Hematopoietic multipotent progenitor cell treated with erythropoietin and hydrocortisone succinate and interleukin-3 and kit ligand, for 4 days (in vitro differentiated cells): Measurements from ENCODE around the gene HMG20A.
A peak's percentile ranks its signal among the peaks of the same experiment; 100 is the strongest.
"Not testable (repeated sequence)": the region's sequence is repeated elsewhere in the genome, so short reads cannot be mapped to it uniquely, and the experiment has no call there.

Experiments used
- DNase-seq: peaks from one replicate; pipeline ENCODE4 v3.0.0-alpha.2; 2015

Gene HMG20A

DNA sequence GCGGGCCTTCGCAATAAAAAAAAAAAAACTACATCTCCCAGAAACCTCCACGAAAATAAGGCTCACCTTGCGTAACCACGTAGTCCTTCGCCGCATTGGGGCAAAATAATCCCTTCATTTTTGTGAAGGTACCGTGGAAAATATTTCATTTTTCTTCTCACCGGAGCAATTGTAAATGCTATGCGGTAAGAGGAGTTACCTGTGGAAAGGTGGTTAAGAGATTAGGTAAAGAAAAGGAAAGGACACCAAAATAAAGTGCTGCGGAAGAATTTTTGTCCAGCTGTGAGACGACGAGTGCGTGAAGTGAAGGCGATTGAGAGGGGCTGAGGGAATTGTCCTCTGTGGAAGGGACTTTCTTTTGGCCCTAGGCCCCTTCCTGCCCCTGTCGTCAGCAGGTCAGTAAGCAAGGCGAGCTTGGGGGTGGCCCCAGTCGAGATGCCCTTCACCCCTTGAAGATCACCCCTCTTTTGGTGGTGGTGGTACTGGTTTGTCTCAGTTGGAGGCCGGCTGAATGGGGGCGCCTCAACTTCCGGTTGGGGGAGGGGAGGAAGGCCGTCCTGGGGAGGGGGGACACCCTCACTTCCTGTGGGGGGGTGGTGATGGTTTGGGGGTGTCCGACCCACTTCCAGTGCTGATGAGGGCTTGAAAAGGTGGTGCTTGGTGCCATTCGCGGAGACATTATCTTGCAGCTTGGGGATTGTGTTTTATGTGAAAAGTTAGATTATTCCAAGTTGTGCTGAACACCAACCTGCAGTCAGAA is at the start of gene HMG20A:
Gene HMG20A (plus strand): TSS at position 279 of the 760 bp plus-strand sequence. CDS start 37,520 bp downstream, outside the sequence.
- peak; percentile 91 for DNase-seq

DNA sequence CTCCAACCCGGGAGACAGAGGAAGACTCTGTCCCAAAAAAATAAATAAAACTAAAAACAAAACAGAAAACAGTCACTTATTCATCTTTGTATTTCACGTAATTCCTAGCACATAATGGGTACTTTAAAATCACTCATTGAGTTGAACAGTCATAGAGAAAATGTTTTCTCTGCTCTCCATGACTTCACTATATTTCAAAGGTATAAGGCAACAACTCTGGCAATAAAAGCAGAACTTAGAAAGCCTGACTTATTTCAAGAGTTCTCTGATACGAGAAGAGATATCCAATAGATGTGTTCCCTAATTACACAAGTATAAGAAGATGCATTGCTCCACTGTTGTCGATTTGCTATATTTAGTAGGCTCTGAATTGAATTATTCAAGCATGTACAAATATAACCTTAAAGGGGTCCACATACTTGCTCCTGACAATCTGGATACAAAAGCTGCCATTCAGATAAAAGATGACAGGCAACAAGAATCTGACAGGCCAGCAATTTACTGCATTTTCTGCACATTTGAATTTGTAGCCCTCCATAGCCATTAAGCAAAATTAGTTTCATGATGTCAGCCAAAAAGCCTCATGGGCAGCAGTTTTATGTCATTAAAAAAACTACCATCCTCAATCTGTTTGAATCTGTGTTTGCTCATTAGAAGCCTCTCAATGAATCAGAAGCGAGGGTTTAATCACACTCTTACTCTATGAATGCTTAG is 48.7 kb upstream of the HMG20A start:
- peak; percentile 16 for DNase-seq

DNA sequence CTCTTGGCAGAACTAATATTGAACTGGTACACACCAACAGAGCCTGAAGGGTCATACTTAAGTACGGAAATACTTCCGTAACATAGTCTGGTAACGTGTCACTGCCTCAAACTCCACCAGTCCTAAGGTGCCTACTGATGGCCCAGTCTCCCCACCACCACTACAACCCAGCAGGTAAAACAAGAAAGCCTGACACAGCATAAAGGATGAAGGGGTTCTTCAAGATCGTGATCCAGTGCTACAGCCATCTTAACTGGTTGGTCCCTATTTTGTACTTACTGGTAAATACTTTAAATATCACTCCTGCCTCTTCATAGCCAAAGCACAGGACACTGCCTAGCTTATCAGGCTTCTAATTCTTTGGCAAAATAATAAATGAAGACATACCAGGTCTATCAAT is 47.2 kb upstream of the HMG20A start:
- DNase-seq = no peak

DNA sequence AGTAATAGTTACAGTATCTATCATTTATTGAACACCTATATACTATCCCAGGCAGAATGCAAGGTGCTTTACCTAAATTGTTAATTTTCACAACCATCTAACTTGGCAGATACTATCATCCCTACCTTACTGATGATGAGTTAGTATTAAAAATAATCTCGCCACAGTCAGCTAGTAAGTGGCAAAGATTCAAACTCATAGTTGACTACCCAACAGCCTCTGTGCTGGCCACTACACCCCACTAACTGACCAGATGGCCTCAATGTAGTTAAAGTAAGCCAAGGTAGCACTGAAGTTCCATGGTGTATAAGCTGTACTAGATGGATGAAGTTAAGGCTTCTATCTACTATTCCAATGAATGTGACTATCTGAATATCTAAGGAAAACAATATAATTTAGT is 45.6 kb upstream of the HMG20A start:
- no peak for DNase-seq

DNA sequence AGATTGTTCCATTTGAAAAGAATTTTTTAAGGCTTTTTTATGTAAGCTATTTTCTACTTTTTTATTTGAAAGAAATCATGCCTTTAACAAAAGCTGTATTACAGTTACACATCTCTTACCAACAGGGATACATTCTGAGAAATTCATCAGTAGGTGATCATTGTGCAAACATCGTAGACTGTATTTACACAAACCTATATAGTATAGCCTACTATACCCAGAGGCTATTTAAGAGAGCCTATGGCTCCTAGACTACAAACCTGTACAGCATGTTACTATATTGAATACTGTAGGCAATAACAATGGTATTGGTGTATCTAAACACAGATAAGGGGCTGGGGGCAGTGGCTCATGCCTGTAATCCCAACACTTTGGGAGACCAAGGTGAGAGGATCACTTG is 43.9 kb upstream of the HMG20A start:
- no peak for DNase-seq

DNA sequence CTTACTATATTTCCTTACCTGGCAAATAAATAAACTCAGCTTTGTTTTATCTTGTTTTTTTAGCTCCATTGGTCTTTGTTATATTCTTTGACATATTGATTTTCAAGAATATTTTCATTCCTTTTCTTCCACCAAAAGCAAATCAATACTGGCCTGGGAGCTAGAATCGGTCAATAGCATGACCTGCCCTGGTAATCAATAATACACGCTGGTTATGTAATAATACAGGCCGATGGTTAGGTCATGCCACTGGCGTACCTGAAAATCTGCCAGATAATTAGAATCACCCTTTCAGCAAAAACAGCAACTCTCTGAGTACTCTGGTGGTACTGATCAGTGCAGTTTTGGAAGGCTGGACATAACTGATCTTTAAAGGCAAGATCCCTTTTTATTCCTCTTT is 40.7 kb upstream of the HMG20A start:
- DNase-seq = no peak

DNA sequence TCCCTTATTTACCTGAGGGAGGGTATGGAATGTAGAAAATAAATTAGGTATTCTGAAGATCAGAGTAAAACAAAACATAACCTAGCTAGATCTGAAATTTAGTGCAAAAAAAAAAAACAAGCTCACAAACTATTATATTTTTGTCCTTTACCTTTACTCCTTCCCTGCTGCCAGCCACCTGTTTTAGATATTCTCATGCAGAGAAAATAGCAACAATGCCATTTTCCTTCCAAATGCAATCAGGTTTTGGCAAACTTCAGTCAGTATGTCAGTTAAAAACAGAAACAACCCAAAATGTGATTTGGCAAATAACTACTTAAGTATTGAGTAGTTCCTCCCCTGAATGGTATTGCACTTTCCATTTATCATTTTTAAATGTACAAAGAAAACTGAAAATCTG is 36.6 kb upstream of the HMG20A start:
- DNase-seq = no peak

DNA sequence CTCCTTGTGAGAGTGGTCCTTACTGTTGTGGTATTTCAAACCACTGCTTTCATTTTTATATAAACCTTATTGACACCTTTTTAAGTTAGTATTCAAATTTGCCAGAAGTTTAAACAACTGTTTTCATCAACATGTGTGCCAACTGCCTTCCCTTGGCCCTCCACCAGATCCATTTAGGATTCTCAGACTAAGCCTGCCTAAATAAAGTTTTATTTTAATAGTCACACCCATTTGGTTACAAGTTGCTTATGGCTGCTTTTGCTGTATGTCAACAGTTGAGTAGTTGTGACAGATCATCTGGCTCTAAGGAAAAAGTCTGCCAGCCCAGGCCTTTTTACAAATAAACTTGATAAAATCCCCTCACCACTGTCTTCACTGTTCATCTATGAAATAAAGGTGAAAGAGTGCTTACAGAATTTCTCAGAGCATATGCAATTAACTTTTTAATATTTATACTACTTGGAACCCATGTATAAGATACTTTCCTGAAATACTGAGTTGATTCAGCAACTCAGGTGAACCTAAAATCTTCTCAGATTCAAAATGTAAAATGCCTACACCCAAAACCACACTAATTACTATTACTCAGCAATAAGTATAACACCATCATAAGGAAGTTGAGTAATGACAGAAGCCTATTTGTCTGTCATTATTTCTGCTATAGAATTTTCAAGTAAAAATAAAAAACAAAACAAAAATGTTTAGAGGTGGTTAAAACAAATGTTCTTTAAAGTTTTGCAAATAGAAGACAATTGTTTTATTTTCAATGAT is 35.9 kb upstream of the HMG20A start:
- no peak for DNase-seq

DNA sequence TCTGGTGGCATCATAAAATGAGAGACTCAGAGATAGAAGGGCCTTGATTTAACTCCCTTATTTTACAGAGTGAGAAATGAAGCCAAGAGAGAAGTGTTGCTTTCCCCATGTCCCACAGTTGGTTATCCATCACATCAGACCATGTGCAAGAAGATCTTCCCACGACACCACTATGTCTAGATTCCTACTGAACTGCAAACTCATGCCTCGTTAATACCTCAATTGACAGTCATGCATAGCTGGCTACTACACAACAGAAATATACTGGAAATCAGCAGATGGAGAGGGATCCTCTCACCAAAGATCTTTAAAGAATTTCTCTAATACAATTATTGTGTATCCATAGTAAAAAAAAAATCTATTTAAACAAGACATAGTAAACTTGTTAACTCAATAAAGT is 34.1 kb upstream of the HMG20A start:
- no peak for DNase-seq

DNA sequence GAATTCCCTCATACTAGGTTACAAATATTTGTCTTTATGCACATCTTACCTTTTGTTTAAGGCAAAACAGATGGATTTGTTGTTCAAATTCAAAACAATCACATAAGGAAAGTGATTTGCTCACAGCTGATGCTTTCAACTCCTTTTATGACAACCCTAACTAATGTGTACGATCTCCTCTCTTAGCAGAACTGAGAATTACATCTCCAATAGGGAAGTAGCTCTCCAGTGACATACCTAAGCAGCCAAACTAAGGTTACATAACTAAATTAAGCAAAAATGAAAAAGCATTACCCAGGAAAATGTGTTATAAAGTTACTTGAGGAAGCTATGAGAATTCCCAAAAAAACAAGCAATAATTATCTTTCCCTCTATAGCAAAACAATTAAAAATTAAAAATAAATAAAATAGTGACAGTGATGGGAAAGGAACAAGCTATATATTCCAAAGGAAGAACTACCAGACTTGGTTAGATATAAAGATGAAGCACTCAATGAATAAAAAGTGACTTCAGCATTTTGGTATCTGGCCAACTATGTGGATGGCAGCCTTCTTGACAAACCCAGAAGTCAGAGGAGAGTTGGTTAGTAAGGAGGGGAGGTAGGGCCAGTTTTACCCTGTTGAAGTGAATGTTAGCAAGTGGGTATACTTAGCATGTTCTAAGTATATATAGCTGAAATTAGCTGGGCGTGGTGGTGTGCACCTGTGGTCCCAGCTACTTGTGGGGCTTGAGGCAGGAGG is 33.2 kb upstream of the HMG20A start:
- DNase-seq = peak; percentile 17

DNA sequence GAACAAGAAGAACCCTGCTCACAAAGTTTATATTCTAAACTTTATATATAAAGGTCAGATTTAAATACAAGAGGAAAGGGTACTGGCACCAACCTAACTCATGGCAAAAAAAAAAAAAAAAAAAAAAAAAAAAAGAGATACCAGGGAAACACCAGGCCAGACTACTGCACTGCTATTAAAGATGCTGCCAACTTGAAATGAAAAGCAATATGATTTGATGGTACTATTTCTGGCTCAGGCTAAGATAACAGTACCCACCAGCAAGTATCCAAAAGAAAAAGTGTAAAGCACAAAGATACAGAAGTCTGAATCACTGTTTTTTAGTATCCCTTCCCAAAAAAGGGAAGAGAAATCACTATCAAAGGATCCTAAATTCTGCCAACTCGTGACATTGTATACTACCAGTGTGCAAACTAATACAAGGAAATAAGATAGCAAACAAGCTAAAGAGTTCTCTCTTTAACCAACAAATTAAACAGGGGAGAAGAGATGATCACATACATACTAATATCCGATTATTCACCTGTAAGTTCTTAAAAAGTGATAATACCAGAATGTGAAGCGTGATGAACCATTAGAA is 29.2 kb upstream of the HMG20A start:
- no peak for DNase-seq

DNA sequence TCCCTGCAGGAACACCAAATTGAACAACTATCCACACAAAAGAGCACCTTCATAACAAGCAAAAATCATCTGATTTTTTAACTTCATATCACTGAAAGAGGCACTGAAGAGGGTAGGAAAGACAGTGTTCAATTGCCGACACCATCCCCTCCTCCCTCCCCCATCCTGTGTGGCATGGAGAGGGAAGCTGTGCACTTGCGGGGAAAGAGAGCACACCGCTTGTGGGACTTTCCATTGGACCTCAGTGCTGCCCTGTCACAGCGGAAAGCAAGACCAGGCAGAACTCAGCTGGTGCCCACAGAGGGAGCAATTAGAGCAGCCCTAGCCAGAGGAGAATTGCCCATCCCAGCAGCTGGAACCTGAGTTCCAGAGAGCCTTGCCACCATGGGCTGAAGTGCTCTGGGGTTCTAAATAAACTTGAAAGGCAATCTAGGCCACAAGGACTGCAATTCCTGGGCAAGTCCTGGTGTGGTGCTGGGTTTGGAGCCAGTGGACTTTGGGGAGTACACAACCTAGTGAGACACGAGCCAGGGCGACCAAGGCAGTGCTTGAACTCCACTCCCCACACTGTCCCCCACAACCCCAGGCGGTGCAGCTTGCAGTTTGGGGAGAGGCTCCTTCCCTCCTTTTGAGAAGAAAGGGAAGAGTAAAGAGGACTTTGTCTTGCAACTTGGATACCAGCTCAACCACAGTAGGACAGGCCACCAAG is 27.8 kb upstream of the HMG20A start:
- DNase-seq = no peak

DNA sequence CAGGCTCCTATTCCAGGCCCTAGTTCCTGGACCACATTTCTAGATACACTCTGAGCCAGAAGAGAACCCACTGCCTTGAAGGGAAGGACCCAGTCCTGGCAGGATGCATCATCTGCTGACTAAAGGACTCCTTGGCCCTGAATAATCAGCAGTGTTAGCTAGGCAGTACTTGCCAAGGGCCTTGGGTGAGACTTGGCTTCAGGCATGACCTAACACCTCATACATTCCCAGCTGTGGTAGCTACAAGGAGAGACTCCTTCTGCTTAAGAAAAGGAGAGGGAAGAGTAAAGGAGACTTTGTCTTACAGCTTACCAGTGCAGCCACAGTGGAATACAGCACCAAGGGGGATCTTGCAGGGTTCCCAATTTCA is 27.2 kb upstream of the HMG20A start:
- DNase-seq = no peak

DNA sequence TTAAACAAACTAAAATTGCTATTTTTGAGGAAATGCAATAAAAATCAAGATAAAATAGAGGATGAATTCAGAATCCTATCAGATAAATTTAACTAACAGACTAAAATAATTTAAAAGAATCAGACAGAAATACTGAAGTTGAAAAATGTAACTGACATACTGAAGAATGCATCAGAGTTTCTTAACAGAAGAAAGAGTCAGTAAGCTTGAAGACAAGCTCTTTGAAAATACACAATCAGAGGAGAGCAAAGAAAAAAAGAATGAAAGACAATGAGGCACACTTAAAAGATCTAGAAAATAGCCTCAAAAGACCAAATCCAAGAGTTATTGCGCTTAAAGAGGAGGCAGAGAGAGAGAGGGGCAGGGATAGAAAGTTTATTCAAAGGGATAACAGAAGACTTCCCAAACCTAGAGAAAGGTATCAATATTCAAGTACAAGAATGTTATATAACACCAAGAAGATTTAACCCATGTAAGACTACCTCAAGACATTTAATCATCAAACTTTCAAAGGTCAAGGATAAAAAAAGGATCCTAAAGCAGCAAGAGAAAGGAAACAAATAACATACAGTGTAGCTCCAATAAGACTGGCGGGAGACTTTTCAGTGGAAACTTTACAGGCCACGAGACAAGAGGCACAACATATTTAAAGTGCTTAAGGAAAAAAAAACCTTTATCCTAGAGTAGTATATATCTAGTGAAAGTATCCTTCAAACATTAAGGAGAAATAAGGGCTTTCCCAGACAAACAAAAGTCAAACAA is 25.5 kb upstream of the HMG20A start:
- no peak for DNase-seq

DNA sequence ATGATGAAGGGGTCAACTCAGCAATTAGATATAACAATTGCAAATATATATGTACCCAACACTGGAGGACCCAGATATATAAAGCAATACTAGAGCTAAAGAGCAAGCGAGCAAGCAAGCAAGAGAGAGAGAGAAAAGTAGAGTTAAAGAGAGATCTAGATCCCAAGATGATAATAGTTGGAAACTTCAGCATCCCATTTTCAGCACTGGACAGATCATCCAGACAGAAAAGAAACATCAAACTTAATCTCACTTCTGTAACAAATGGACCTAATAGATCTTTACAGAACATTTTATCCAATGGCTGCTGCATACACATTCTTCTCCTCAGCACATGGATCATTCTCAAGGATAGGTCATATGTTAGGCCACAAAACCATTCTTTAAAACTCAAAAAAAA is 24.0 kb upstream of the HMG20A start:
- no peak for DNase-seq

DNA sequence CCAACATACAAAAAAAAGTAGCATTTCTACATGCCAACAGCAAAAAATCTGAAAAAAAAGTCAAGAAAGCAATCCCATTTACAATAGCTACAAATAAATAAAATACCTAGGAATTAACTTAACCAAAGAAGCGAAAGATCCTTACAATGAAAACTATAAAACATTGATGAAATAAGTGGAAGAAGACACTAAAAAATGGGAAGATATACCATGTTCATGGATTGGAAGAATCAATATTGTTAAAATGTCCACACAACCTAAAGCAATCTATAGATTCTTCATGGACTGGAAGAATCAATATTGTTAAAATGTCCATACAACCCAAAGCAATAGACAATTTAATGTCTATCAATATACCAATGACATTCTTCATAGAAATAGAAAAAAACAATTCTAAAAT is 21.8 kb upstream of the HMG20A start:
- DNase-seq = no peak

DNA sequence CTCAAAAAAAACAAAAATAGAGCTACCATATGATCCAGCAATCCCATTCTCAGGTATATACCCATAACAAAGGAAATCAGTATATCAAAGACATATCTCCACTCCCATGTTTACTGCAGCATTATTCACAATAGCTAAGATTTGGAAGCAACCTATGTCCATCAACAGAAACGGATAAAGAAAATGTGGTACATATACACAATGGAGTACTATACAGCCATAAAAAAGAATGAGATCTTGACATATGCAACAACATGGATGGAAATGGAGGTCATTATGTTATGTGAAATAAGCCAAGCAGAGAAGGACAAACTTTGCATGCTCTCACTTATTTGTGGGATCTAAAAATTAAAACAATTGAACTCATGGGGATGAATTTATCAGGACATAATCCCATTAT is 20.4 kb upstream of the HMG20A start:
- no peak for DNase-seq

DNA sequence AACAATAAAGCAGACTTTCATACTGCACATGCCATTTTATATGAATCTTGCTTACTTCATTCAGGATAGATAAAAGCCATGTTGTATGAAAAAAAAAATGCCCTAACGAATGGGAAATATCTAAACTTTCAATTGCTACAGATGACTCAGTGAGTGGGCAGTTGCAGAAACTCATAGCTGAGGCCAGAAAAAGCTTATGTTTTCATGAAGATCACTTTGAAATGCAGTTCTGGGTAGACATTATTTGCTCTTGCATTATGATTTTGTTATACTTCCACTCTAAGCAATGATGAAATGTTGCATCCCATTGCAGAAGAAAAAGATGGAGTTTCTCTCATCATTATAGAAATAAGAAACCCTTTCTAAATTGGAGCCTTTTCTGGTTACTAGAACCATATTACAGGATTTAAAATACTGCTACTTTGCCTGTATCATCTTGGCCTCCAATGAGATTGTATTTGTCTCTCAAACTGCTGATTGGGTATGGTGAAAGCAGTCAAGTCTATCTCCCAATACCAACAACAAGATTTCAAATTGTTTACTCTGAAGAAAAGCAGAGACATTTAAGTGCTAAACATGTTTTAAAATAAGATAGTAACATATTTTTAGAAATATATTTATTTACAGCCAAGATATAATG is 17.8 kb upstream of the HMG20A start:
- DNase-seq = no peak

DNA sequence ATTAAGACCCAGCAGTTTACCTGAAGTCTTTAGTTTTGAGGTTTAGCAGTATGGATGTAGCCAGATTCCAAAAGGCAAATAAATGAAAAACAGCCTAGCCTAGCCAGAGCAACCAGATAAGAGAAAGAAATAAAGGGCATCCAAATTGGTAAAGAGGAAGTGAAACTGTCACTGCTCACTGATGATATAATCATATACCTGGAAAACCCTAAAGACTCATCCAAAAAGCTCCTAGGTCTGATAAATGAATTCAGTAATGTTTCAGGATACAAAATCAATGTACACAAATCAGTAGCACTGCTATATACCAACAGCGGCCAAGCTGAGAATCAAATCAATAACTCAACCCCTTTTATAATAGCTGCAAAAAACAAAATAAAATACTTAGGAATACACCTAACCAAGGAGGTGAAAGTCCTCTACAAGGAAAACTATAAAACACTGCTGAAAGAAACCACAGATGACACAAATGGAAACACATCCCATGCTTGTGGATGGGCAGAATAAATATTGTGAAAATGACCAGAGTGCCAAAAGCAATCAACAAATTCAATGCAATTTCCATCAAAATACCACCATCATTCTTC is 14.4 kb upstream of the HMG20A start:
- DNase-seq = not testable (repeated sequence)

DNA sequence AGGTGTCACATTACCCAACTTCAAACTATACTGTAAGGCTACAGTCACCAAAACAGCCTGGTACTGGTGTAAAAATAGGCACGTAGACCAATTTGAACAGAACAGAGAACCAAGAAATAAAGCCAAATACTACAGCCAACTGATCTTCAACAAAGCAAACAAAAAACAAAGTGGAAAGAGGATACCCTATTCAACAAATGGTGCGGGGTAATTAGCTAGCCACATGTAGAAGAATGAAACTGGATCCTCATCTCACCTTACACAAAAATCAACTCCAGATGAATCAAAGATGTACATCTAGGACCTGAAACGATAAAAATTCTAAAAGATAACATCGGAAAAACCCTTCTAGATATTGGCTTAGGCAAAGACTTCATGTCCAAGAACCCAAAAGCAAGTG is 13.8 kb upstream of the HMG20A start:
- DNase-seq = no peak
